ENCODE measurements around the gene SPP1. TPM values are rescaled to one million over a fixed set of nuclear protein-coding genes. Genes with fewer than 3 reads are reported as not detected.
"Not testable (repeated sequence)": the region's sequence is repeated elsewhere in the genome, so short reads cannot be mapped to it uniquely, and the experiment has no call there.

Gene SPP1
- total and polyA plus RNA-seq, 10 of the 15 experiments (the other 5 are each of a cell fraction or from before 2014, with no cell fraction given), result 0.05 to 1.1 (median 0.39) TPM; not detected in 6

DNA sequence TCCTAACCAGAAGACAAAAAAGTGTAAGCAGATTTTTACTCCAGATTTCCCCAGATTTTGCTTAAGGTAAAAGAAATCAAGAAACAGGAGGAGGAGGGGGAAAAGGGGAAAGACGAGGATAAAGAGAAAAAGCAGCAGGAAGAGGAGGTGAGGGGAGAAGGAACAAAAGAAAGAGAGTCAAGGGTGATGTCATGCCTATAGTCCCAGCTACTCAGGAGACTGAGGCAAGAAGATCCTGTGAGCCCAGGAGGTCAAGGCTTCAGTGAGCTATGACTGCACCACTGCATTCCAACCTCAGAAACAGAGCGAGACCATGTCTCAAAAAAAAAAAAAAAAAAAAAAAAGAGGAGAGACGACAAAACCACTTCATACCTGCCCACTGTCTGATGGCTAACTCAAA, 19.9 kb downstream of the SPP1 start:
- SMC1A ChIA-PET (ENCODE audit: uncharacterized antibody, unreplicated experiment), result no interaction called here
- BruUV-seq (replicated peaks), result no TSS peak
- DNase-seq (ENCODE audit: low read depth, low spot score) (no peak), FAIRE-seq (no peak), ATAC-seq (no peak)
- in situ Hi-C loops (cut with MboI), result no loop called here
- 13% methylated on average over 2 of the region's 3 CpGs for WGBS (ENCODE audit: insufficient coverage, insufficient replicate concordance, low lambda C conversion rate, missing lambda C conversion rate)
- intact Hi-C loops (cut with micrococcal nuclease; ENCODE audit: unreplicated experiment), result no loop called here
- Histone ChIP-seq H3K79me2 (ENCODE audit: control insufficient read depth, insufficient read depth, low read length) (no peaks in the 10 kb centered on the region), H3K27me3 (replicated peaks in 1 of 2; ENCODE audit: control insufficient read depth in 2 of 2, insufficient read depth in 2 of 2, low read length in 1 of 2) (no peaks in the 10 kb centered on the region), H3K4me3 (no peak overlapping the region), H3K9ac (ENCODE audit: control insufficient read depth, insufficient read depth, low read length) (no peak overlapping the region), H2AFZ (ENCODE audit: control insufficient read depth, low read depth, low read length) (no peak overlapping the region), H3K9me3 (replicated peaks; ENCODE audit: control insufficient read depth, insufficient read depth, low read length) (no peaks in the 10 kb centered on the region), H3K36me3 (ENCODE audit: control insufficient read depth in 2 of 2, insufficient read depth in 2 of 2, low read length in 1 of 2) (no peaks in the 10 kb centered on the region), H4K20me1 (ENCODE audit: control insufficient read depth, insufficient read depth) (no peaks in the 10 kb centered on the region), H3K27ac (ENCODE audit: control insufficient read depth, insufficient read depth) (no peak overlapping the region), H3K4me2 (ENCODE audit: control insufficient read depth, insufficient read depth) (no peak overlapping the region), H3K4me1 (ENCODE audit: control insufficient read depth, insufficient read depth, low read length) (no peaks in the 10 kb centered on the region)
- POLR2A ChIA-PET, result no interaction called here
- TF ChIP-seq PAX5 (IDR thresholded peaks at IDR 0.05; ENCODE audit: borderline replicate concordance, low read depth, low read length) (no peak), IRF4 (IDR thresholded peaks at IDR 0.05; ENCODE audit: low read depth, low read length) (no peak), RCOR1 (conservative IDR thresholded peaks at IDR 0.05; ENCODE audit: low read depth, low read length) (no peak), FOXM1 (IDR thresholded peaks at IDR 0.05; ENCODE audit: low read depth, low read length) (no peak), FOS (IDR thresholded peaks at IDR 0.05; ENCODE audit: borderline replicate concordance, extremely low read depth, insufficient read length) (no peak), KLF5 (IDR thresholded peaks at IDR 0.05; ENCODE audit: partially characterized antibody) (no peak), MXI1 (IDR thresholded peaks at IDR 0.05; ENCODE audit: low read depth, low read length) (no peak), ETV6 (conservative IDR thresholded peaks at IDR 0.05 in 1 of 2, IDR thresholded peaks at IDR 0.05 in 1 of 2; ENCODE audit: borderline replicate concordance in 1 of 2, low read depth in 1 of 2) (no peak), WRNIP1 (IDR thresholded peaks at IDR 0.05; ENCODE audit: borderline replicate concordance, low read depth, low read length) (no peak), BACH1 (IDR thresholded peaks at IDR 0.05; ENCODE audit: borderline replicate concordance) (no peak)
- TF ChIP-seq, protein P1, sequence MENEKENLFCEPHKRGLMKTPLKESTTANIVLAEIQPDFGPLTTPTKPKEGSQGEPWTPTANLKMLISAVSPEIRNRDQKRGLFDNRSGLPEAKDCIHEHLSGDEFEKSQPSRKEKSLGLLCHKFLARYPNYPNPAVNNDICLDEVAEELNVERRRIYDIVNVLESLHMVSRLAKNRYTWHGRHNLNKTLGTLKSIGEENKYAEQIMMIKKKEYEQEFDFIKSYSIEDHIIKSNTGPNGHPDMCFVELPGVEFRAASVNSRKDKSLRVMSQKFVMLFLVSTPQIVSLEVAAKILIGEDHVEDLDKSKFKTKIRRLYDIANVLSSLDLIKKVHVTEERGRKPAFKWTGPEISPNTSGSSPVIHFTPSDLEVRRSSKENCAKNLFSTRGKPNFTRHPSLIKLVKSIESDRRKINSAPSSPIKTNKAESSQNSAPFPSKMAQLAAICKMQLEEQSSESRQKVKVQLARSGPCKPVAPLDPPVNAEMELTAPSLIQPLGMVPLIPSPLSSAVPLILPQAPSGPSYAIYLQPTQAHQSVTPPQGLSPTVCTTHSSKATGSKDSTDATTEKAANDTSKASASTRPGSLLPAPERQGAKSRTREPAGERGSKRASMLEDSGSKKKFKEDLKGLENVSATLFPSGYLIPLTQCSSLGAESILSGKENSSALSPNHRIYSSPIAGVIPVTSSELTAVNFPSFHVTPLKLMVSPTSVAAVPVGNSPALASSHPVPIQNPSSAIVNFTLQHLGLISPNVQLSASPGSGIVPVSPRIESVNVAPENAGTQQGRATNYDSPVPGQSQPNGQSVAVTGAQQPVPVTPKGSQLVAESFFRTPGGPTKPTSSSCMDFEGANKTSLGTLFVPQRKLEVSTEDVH (IDR thresholded peaks at IDR 0.05; ENCODE audit: low read depth, partially characterized antibody), result no peak
- TF ChIP-seq, protein P2, sequence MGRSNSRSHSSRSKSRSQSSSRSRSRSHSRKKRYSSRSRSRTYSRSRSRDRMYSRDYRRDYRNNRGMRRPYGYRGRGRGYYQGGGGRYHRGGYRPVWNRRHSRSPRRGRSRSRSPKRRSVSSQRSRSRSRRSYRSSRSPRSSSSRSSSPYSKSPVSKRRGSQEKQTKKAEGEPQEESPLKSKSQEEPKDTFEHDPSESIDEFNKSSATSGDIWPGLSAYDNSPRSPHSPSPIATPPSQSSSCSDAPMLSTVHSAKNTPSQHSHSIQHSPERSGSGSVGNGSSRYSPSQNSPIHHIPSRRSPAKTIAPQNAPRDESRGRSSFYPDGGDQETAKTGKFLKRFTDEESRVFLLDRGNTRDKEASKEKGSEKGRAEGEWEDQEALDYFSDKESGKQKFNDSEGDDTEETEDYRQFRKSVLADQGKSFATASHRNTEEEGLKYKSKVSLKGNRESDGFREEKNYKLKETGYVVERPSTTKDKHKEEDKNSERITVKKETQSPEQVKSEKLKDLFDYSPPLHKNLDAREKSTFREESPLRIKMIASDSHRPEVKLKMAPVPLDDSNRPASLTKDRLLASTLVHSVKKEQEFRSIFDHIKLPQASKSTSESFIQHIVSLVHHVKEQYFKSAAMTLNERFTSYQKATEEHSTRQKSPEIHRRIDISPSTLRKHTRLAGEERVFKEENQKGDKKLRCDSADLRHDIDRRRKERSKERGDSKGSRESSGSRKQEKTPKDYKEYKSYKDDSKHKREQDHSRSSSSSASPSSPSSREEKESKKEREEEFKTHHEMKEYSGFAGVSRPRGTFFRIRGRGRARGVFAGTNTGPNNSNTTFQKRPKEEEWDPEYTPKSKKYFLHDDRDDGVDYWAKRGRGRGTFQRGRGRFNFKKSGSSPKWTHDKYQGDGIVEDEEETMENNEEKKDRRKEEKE (IDR thresholded peaks at IDR 0.05), result no peak
- RAD21 ChIA-PET (ENCODE audit: unreplicated experiment), result interaction anchor here (1.1 kb wide), 1 partner anchor 143 kb away, joined by 3 read pairs; no protein-coding TSS in a partner anchor
- CTCF ChIA-PET, result no interaction called here

DNA sequence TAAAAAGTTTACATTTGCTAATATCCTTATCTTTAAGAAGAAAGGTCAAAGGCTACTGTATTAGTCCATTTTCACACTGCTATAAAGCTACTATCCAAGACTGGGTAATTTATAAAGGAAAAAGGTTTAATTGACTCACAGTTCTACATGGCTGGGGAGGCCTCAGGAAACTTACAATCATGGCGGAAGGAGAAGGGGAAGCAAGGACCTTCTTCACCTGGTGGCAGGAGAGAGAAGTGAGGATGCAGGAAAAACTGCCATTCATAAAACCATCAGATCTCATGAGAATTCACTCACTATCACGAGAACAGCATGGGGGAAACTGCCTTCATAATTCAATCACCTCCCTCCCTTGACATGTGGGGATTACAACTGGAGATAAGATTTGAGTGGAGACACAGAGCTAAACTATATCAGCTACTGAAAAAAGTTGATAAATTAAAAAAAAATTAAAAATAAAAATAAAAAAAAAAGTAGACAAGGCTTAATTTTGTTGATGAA, 23.7 kb downstream of the SPP1 start:
- DNase-seq (ENCODE audit: low read depth, low spot score); H3K9ac ChIP-seq (ENCODE audit: control insufficient read depth, insufficient read depth, low read length); in situ Hi-C loops (cut with MboI); H3K9me3 ChIP-seq (replicated peaks; ENCODE audit: control insufficient read depth, insufficient read depth, low read length); H3K27ac ChIP-seq (ENCODE audit: control insufficient read depth, insufficient read depth); H3K79me2 ChIP-seq (ENCODE audit: control insufficient read depth, insufficient read depth, low read length); H3K4me2 ChIP-seq (ENCODE audit: control insufficient read depth, insufficient read depth); intact Hi-C loops (cut with micrococcal nuclease; ENCODE audit: unreplicated experiment); H3K4me3 ChIP-seq; FAIRE-seq; BruUV-seq (replicated peaks); ATAC-seq; H3K4me1 ChIP-seq (ENCODE audit: control insufficient read depth, insufficient read depth, low read length); H4K20me1 ChIP-seq (ENCODE audit: control insufficient read depth, insufficient read depth); H2AFZ ChIP-seq (ENCODE audit: control insufficient read depth, low read depth, low read length); H3K27me3 ChIP-seq (replicated peaks in 1 of 2; ENCODE audit: control insufficient read depth in 2 of 2, insufficient read depth in 2 of 2, low read length in 1 of 2); RAD21 ChIA-PET (ENCODE audit: unreplicated experiment); SMC1A ChIA-PET (ENCODE audit: uncharacterized antibody, unreplicated experiment); POLR2A ChIA-PET; H3K36me3 ChIP-seq (ENCODE audit: control insufficient read depth in 2 of 2, insufficient read depth in 2 of 2, low read length in 1 of 2): not testable (repeated sequence)
- 44% methylated on average over 2 of the region's 2 CpGs for WGBS (ENCODE audit: insufficient coverage, insufficient replicate concordance, low lambda C conversion rate, missing lambda C conversion rate)
- CTCF ChIA-PET, result interaction anchor here (1.2 kb wide), 1 partner anchor 13 kb away, joined by 3 read pairs; no protein-coding TSS in a partner anchor

Measured in GM12878 (cell line).